Measurements from ENCODE around the gene ARIH2.

ARIH2 gene

DNA sequence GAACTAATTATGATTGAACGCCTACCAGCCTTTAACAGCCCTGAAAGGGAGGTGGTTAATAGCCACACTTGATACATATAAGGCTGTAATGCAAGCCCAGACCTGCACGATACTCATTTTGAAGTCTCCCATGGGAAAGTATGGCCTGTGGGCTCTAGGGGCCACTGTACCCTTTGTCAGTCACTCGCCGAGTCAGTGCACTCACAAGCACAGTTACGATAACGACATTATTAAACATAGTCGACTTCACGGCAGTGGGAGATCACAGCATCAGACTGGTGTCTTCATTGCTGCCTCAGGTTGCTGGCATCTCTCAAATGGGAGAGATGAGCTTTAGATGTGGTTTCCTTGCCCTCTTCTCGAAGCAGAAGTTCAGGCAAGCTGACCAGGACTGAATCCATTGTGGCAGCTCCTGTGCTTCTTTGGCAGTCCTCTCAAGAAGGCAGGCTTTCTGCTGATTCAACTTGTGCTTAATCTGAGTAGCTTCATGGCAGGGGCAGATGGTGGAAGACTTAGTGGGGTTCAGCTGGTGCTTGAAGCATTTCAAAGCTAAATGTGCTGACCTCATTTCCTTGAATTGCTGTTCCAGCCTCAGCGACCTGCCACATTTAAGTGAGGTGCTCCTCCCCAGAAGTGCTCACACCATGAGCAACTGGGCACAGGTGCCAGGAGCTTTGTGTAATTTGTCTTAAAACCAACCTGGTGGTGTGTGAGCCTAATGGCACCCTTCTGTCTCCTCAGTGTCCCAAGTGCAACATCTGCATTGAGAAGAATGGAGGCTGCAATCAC lies 55.6 kb downstream of the ARIH2 start:
- no peak for DNase-seq

GRCh38 chr3:48979451-48979850 lies 60.8 kb downstream of the ARIH2 start:
- DNase-seq, result no peak

DNA sequence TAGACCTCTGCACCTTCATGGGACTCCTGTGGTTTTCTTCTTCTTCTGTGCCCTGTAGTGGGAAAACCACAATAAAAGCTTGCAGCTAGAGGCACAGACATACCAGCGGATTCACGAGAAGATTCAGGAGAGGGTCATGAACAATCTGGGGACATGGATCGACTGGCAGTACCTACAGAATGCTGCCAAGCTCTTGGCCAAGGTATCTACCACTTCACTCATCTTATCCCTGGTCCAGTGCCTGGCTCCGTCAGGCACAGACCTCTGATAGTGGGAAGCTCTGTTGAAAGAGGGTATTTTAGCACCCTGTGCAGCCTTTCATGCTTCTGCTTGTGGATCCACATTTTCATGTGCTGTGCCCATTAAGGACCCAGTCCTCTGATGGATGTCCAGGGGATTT lies 61.7 kb downstream of the ARIH2 start:
- DNase-seq, result no peak

GRCh38 chr3:48982016-48982415 lies 63.4 kb downstream of the ARIH2 start:
- no peak for DNase-seq

GRCh38 chr3:48982686-48983085 lies 64.0 kb downstream of the ARIH2 start:
- no peak for DNase-seq

DNA sequence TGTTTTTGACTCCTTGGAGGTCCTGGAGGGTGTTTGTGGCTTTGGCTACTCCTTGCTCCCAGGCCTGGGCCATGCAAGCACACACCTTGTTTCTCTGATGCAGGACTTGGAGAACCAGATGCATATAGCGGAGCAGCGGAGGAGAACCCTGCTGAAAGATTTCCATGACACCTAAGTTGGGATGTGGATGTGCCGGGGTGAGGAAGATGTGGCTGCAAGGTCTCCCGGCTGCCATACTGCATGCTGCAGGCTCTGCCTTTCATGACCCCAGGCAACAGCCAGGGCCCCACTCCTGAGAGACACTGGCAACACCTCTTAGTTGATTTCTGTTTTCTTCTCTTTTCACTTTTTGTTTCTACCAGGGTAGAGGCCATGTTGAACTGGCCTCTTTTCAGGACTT lies 64.5 kb downstream of the ARIH2 start:
- DNase-seq, result no peak

DNA sequence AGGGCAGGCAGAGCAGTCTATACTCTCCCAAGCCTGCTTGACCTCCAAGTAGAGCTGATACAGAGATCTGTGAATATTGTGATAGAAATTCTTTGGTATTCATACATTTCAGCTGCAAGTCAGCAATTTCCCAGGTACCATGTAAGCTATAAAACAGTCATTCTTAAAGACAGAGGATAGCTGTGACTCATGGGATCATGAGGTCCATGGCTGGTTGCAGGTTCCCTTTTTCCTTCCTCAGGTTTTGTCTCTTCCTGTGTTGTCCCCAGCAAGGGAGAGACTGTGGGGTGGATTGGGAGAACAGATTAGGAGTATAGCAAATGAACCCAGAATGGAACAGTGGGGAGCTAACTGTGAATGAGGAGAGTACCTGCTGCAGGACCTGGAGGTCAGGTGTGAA lies 66.0 kb downstream of the ARIH2 start:
- DNase-seq, result no peak

DNA sequence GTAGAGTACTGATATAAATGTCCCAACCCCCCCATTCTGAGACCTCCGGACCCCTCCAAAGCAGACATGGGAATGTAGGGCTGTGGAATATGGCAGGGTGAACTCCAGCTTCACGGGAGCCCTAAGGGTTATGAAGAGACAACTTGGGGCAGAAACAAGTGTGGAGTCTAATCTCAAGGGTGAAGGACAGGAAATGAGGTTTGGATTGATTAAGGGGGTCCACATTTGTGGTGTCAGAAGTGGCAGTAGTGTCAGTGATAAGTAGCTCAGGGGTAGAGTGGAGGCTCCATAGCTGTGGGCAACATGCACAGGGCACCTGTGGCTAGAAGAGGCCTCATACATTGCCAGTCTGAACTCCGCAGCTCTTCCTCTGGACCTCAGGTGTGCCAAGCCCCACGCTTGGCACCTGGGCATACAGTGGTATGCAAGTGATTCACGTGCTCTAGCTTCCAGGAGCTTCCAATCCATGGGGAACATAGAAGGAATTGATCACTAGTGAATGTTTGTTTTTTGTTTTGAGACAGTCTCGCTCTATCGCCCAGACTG lies 67.3 kb downstream of the ARIH2 start:
- no peak for DNase-seq

GRCh38 chr3:48989126-48989795 lies 70.6 kb downstream of the ARIH2 start:
- no peak for DNase-seq

- peak; percentile 82 for DNase-seq
Observed at GRCh38 chr3:48989796-48990635, 71.4 kb downstream of the ARIH2 start, which contains the start of gene P4HTM. P4HTM (plus strand) TSS chr3:48990241; CDS start chr3:48990257, 16 bp downstream.

DNA sequence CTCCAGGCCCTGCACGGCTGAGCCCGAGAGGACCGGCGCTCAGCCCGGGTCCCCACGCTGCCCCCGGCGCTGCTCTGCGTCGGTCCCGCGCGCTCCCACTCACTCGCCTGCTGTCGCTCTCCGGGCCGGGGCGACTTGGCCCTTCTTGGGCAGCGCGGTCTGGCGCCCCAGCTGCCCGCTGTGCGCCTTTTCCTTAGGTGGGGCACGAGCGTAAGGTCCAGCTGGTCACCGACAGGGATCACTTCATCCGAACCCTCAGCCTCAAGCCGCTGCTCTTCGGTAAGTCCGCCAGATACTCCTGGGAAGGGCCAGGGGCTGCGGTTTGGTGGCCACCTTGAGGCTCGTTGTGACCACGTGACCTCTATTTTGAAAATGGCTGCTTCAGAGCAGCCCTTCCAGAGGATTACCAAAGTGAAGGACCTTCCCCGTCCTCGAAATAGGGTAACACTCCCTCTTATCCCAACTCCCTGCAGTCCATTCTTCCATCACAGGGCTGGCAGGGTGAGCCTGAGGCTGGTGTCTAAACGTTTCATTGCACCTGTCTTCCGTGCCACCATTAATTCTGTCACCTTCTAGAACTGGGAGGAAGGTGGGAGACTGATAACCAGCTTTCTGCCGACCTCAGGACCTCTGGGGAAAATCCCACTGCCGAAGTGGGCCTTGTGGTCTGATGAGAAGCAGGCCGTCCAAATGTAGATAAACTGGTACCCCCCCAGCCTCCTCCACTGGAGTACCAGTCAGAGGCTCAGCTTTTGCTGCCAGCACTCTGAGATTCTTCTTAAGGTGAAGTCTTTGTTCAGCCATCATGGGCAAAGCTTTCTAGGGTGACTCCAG lies 72.2 kb downstream of the ARIH2 start:
- peak; percentile 32 for DNase-seq

GRCh38 chr3:48991851-48992545 lies 73.4 kb downstream of the ARIH2 start:
- DNase-seq, result no peak

GRCh38 chr3:48993834-48994233 lies 75.2 kb downstream of the ARIH2 start:
- no peak for DNase-seq

- DNase-seq, result no peak
Observed at GRCh38 chr3:48996640-48997039, 78.0 kb downstream of the ARIH2 start.

DNA sequence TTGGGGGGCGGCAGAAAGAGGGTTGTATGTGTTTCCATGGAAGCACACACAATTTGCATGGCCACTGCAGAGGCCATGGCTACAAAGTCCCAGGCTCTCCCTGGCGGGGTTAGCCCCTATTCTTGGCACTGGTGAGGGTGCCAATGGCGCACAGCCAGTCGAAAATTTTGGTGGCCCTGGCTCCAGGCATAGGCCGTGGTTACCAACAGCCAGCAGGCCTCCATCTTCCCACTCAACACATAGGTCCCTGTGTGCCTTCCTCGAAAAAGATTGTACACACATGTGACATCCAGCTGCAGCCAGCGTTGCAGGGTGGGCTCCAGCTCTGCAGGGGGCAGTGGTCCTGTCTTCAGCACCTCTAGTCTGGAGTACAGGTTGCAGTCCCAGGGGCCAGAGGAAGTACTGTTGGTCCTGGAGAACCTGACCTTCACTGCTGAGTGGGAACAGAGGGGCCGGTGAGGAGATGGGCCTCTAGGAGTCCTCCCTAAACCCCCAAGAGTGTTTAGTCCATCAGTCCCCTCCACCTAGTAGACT lies 78.5 kb downstream of the ARIH2 start:
- DNase-seq, result no peak

- no peak for DNase-seq
Observed at GRCh38 chr3:48997714-48998637, 79.3 kb downstream of the ARIH2 start.

GRCh38 chr3:48999085-48999858 lies 80.6 kb downstream of the ARIH2 start:
- no peak for DNase-seq

- DNase-seq, result no peak
Observed at GRCh38 chr3:49001155-49001554, 82.5 kb downstream of the ARIH2 start.
